GM19035 (cell line): ENCODE data around the gene ARL8A.
"Not testable (repeated sequence)": the region's sequence is repeated elsewhere in the genome, so short reads cannot be mapped to it uniquely, and the experiment has no call there.

Experiments used
- ATAC-seq: cut with Tn5 transposase; IDR thresholded peaks from one replicate; pipeline ENCODE4 v1.9.1; 2021; ENCODE audit not compliant: unreplicated experiment

The ARL8A gene

GRCh38 chr1:202144402-202145067 lies at the start of gene ARL8A:
ARL8A (minus strand) TSS chr1:202144737; CDS start chr1:202144572, 165 bp downstream.
- peak; percentile 66 for ATAC-seq

- no peak for ATAC-seq
These were observed 49.8 kb upstream of the ARL8A start for GRCh38 chr1:202194328-202194648.

GRCh38 chr1:202193614-202194327 lies 49.2 kb upstream of the ARL8A start, which contains the start of gene LGR6:
LGR6 (plus strand) TSS chr1:202193799; CDS start chr1:202193990, 191 bp downstream.
- ATAC-seq, result no peak

- no peak for ATAC-seq
These were observed 48.5 kb upstream of the ARL8A start for GRCh38 chr1:202192770-202193613.

GRCh38 chr1:202191391-202191790 lies 46.9 kb upstream of the ARL8A start:
- ATAC-seq, result not testable (repeated sequence)

GRCh38 chr1:202189918-202190715 lies 45.6 kb upstream of the ARL8A start:
- ATAC-seq, result no peak

- no peak for ATAC-seq
These were observed 44.7 kb upstream of the ARL8A start for GRCh38 chr1:202189001-202189790.

- no peak for ATAC-seq
These were observed 43.3 kb upstream of the ARL8A start for GRCh38 chr1:202187697-202188407.

- ATAC-seq, result no peak
These were observed 42.6 kb upstream of the ARL8A start for GRCh38 chr1:202187041-202187671.

- ATAC-seq, result no peak
These were observed 41.8 kb upstream of the ARL8A start for GRCh38 chr1:202186327-202186726.

GRCh38 chr1:202184750-202185460 lies 40.4 kb upstream of the ARL8A start:
- no peak for ATAC-seq

GRCh38 chr1:202182040-202182877 lies 37.7 kb upstream of the ARL8A start:
- ATAC-seq, result no peak

- ATAC-seq, result no peak
These were observed 37.0 kb upstream of the ARL8A start for GRCh38 chr1:202181586-202181985.

GRCh38 chr1:202180751-202181139 lies 36.2 kb upstream of the ARL8A start:
- not testable (repeated sequence) for ATAC-seq

GRCh38 chr1:202179828-202180750 lies 35.6 kb upstream of the ARL8A start:
- ATAC-seq, result no peak
